OCI-LY1 (cell line): Measurements from ENCODE around the gene WDR35.

ENCODE experiments used
- H2AFZ ChIP-seq: fragments of 200-600 bp; sonication (generic), shearing (Covaris generic); 2 replicates; pipeline ENCODE4 v1.6.0; 2014; ENCODE audit warnings: antibody characterized with exemption, mild to moderate bottlenecking, low read length
- H3F3A ChIP-seq: fragments of 200-600 bp; sonication (generic), shearing (Covaris generic); 2 replicates; pipeline ENCODE4 v1.6.0; 2014; ENCODE audit warnings: mild to moderate bottlenecking, antibody characterized with exemption, low read length, moderate library complexity; ENCODE audit not compliant: insufficient read depth
- H3K27ac ChIP-seq: fragments of 200-600 bp; sonication (generic); 2 replicates; pipeline ENCODE4 v1.5.1; 2014; ENCODE audit warnings: low read length, mixed run types, mild to moderate bottlenecking, low read depth; ENCODE audit not compliant: poor library complexity, severe bottlenecking
- H3K27me3 ChIP-seq: fragments of 200-600 bp; sonication (generic); 2 replicates; pipeline ENCODE4 v1.6.0; 2014; ENCODE audit warnings: antibody characterized with exemption, mild to moderate bottlenecking, low read length, moderate library complexity; ENCODE audit not compliant: insufficient read depth
- H3K36me3 ChIP-seq: fragments of 200-600 bp; sonication (generic); 2 replicates; pipeline ENCODE4 v1.6.1; 2014; ENCODE audit warnings: mild to moderate bottlenecking, antibody characterized with exemption, low read length, moderate library complexity, mixed read lengths; ENCODE audit not compliant: insufficient read depth
- H3K4me1 ChIP-seq: fragments of 200-600 bp; sonication (generic); 2 replicates; pipeline ENCODE4 v1.5.1; 2014; ENCODE audit warnings: mild to moderate bottlenecking, low read length, moderate library complexity; ENCODE audit not compliant: insufficient read depth, severe bottlenecking
- H3K4me2 ChIP-seq: fragments of 200-600 bp; sonication (generic), shearing (Covaris generic); 2 replicates; pipeline ENCODE4 v1.6.1; 2014; ENCODE audit warnings: low read length
- H3K4me3 ChIP-seq: fragments of 200-600 bp; sonication (generic); 2 replicates; pipeline ENCODE4 v1.5.1; 2014; ENCODE audit warnings: low read length, low read depth, mild to moderate bottlenecking, mixed read lengths; ENCODE audit not compliant: poor library complexity, severe bottlenecking
- H3K79me2 ChIP-seq: fragments of 200-600 bp; shearing (Covaris generic); 2 replicates; pipeline ENCODE4 v1.6.1; 2016; ENCODE audit warnings: mixed run types, low read length, mixed read lengths; ENCODE audit not compliant: insufficient read depth
- H3K9ac ChIP-seq: fragments of 200-600 bp; sonication (generic), shearing (Covaris generic); 2 replicates; pipeline ENCODE4 v1.6.1; 2014; ENCODE audit warnings: mild to moderate bottlenecking, low read length, mixed read lengths
- H3K9me2 ChIP-seq: fragments of 200-600 bp; sonication (generic), shearing (Covaris generic); 2 replicates; pipeline ENCODE4 v1.6.1; 2014; ENCODE audit warnings: low read depth, mild to moderate bottlenecking, low read length, mixed read lengths
- H3K9me3 ChIP-seq: fragments of 200-600 bp; shearing (Covaris generic); 2 replicates; pipeline ENCODE4 v1.6.1; 2014; ENCODE audit warnings: low read length, mixed read lengths
- H4K20me1 ChIP-seq: fragments of 200-600 bp; sonication (generic), shearing (Covaris generic); 2 replicates; pipeline ENCODE4 v1.6.0; 2016; ENCODE audit warnings: mild to moderate bottlenecking, low read length; ENCODE audit not compliant: insufficient read depth
- EZH2 ChIP-seq: fragments of 200-600 bp; sonication (generic), shearing (Covaris generic); IDR thresholded peaks from 2 replicates; pipeline ENCODE4 v1.8.0; 2017; ENCODE audit warnings: borderline replicate concordance, mixed run types, mild to moderate bottlenecking, antibody characterized with exemption, low read length, moderate library complexity, mixed read lengths
- TF ChIP-seq, protein P1 (sequence below): fragments of 200-600 bp; sonication (generic), shearing (Covaris generic); IDR thresholded peaks from 2 replicates; pipeline ENCODE4 v1.5.1; 2017; ENCODE audit warnings: mild to moderate bottlenecking, antibody characterized with exemption, low read length, moderate library complexity, mixed read lengths

WDR35 gene

DNA sequence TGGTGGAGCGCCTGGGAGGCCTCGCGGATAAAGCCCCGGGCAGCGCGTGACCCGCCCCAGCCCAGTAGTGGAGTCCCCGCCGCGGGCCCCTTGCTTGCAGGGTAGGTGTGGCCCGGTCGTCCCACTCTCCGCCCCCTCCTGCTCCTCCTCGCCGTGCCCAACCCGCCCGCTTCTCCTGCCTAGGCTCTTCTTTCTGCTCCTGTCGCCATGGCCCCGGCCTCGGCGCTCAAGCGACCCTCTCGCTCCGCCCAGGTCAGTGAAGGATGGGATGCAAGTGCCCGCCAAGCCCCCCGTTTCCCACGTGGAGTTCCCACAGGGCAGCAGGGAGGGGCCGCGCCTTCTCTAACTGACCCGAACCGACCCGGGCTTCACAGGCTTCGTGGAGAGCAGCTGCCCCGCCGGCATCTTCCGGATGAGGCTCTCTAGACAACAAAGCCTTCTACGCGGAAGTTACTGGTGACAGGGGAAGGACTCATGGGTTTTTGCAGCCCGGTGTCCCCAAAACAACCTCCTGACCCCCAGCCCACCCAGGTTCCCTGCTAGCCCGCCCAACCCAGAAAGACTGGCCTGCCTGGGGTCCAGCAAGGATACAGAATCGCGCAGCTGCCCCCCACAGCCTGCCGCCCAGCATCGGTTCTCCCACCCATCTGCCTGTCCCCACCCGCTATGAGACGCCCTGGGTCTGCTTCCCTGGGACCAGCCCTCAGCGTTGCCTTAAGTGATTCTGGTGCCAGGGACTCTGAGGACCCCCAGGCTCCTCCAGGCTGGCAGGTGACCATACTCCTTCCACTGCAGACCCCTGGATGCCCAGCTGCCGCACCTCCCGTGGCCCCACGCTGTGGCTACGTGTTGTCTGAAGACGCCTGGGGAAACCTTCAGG is 121.0 kb downstream of the WDR35 start:
- Histone ChIP-seq H4K20me1 (no peaks in the 10 kb centered on the region), H3K9me3 (no peaks in the 10 kb centered on the region), H3F3A (no peaks in the 10 kb centered on the region), H3K36me3 (no peaks in the 10 kb centered on the region), H3K4me3 (peak overlapping the region; percentile 59), H2AFZ (no peak overlapping the region), H3K4me1 (peaks cover 14% of the 10 kb centered on the region), H3K4me2 (peak overlapping the region; percentile 67), H3K9ac (peak overlapping the region; percentile 42), H3K27ac (no peak overlapping the region), H3K79me2 (no peaks in the 10 kb centered on the region), H3K27me3 (no peaks in the 10 kb centered on the region), H3K9me2 (no peaks in the 10 kb centered on the region)
- TF ChIP-seq, protein P1, sequence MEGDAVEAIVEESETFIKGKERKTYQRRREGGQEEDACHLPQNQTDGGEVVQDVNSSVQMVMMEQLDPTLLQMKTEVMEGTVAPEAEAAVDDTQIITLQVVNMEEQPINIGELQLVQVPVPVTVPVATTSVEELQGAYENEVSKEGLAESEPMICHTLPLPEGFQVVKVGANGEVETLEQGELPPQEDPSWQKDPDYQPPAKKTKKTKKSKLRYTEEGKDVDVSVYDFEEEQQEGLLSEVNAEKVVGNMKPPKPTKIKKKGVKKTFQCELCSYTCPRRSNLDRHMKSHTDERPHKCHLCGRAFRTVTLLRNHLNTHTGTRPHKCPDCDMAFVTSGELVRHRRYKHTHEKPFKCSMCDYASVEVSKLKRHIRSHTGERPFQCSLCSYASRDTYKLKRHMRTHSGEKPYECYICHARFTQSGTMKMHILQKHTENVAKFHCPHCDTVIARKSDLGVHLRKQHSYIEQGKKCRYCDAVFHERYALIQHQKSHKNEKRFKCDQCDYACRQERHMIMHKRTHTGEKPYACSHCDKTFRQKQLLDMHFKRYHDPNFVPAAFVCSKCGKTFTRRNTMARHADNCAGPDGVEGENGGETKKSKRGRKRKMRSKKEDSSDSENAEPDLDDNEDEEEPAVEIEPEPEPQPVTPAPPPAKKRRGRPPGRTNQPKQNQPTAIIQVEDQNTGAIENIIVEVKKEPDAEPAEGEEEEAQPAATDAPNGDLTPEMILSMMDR = no peak
- no peak for TF ChIP-seq EZH2

- Histone ChIP-seq H3K36me3 (no peaks in the 10 kb centered on the region), H3K27me3 (no peaks in the 10 kb centered on the region), H4K20me1 (no peaks in the 10 kb centered on the region), H3K79me2 (no peaks in the 10 kb centered on the region), H3K4me2 (peak overlapping the region; percentile 67), H3F3A (no peaks in the 10 kb centered on the region), H3K9me3 (no peaks in the 10 kb centered on the region), H3K4me1 (peaks cover 14% of the 10 kb centered on the region), H3K9ac (peak overlapping the region; percentile 42; the same call in 1 of the 2 replicates), H3K9me2 (no peaks in the 10 kb centered on the region), H2AFZ (no peak overlapping the region), H3K4me3 (peak overlapping the region; percentile 59), H3K27ac (no peak overlapping the region)
- TF ChIP-seq, protein P1 = no peak
- no peak for TF ChIP-seq EZH2
These were observed 121.7 kb downstream of the WDR35 start for GRCh38 chr2:19868224-19868623.

- TF ChIP-seq, protein P1 = no peak
- TF ChIP-seq EZH2 = no peak
- peaks cover 14% of the 10 kb centered on the region for H3K4me1 ChIP-seq
- H4K20me1 ChIP-seq = no peaks in the 10 kb centered on the region
- no peaks in the 10 kb centered on the region for H3F3A ChIP-seq
- H3K9ac ChIP-seq = no peak overlapping the region
- H3K4me2 ChIP-seq = no peak overlapping the region
- H3K9me3 ChIP-seq = no peaks in the 10 kb centered on the region
- no peak overlapping the region for H3K27ac ChIP-seq
- H3K27me3 ChIP-seq = no peaks in the 10 kb centered on the region
- no peaks in the 10 kb centered on the region for H3K9me2 ChIP-seq
- no peak overlapping the region for H3K4me3 ChIP-seq
- H3K36me3 ChIP-seq = no peaks in the 10 kb centered on the region
- H2AFZ ChIP-seq = no peak overlapping the region
- H3K79me2 ChIP-seq = no peaks in the 10 kb centered on the region
These were observed 123.1 kb downstream of the WDR35 start for GRCh38 chr2:19866771-19867170.
